PC-3 (cell line): ENCODE results near the gene KCTD11. TPM values are rescaled to one million over a fixed set of nuclear protein-coding genes. Genes with fewer than 3 reads are reported as not detected.

Source experiments
- ATAC-seq: fragments of 200-7000 bp; cut with Tn5 transposase; 2 replicates; pipeline ENCODE4 v1.9.1; 2020; ENCODE audit warnings: mild to moderate bottlenecking, moderate library complexity
- BruUV-seq: library from RNA; stranded (reverse); fragments of 400-500 nt; replicated peaks from 2 replicates; lab custom pipeline; 2021; lab: Mats Ljungman, UMichigan
- CTCF ChIA-PET: fragments of 300-600 bp; sonication (Branson Sonifier 250); formaldehyde crosslinking; loops from one replicate; lab custom pipeline; 2022; ENCODE audit warnings: antibody characterized with exemption; lab: Charles Lee
- POLR2A ChIA-PET: fragments of 300-600 bp; sonication (Branson Sonifier 250); formaldehyde crosslinking; loops from one replicate; lab custom pipeline; 2022; ENCODE audit warnings: antibody characterized with exemption; ENCODE audit not compliant: unreplicated experiment; lab: Charles Lee
- DNase-seq: peaks from one replicate; pipeline ENCODE4 v3.0.0-alpha.2; 2015
- H2AFZ ChIP-seq: fragments of 300-600 bp; sonication (generic); 2 replicates; pipeline ENCODE4 v1.6.0; 2016; ENCODE audit warnings: antibody characterized with exemption, low read length
- H3F3A ChIP-seq: fragments of 300-600 bp; sonication (generic); one replicate; pipeline ENCODE4 v1.6.0; 2017; ENCODE audit warnings: antibody characterized with exemption, low read length, control low read depth, mild to moderate bottlenecking; ENCODE audit not compliant: unreplicated experiment
- H3K27ac ChIP-seq: fragments of 300-600 bp; sonication (generic); 2 replicates; pipeline ENCODE4 v1.5.1; 2016; ENCODE audit warnings: mild to moderate bottlenecking, low read length
- H3K27me3 ChIP-seq: fragments of 300-600 bp; sonication (generic); 2 replicates; pipeline ENCODE4 v1.6.1; 2016; ENCODE audit warnings: low read length, mixed read lengths
- H3K36me3 ChIP-seq: fragments of 300-600 bp; sonication (generic); 2 replicates; pipeline ENCODE4 v1.6.1; 2016; ENCODE audit warnings: low read depth, mixed run types, low read length, mixed read lengths
- H3K4me1 ChIP-seq: fragments of 300-600 bp; sonication (generic); 2 replicates; pipeline ENCODE4 v1.5.1; 2016; ENCODE audit warnings: low read length; ENCODE audit not compliant: insufficient read depth
- H3K4me2 ChIP-seq: fragments of 300-600 bp; sonication (generic); 2 replicates; pipeline ENCODE4 v1.6.0; 2016; ENCODE audit warnings: low read length
- H3K4me3 ChIP-seq: fragments of 300-600 bp; sonication (generic); 2 replicates; pipeline ENCODE4 v1.5.1; 2016; ENCODE audit warnings: mild to moderate bottlenecking, low read length, mixed read lengths
- H3K79me2 ChIP-seq: fragments of 300-600 bp; sonication (generic); 2 replicates; pipeline ENCODE4 v1.6.1; 2017; ENCODE audit warnings: low read length, mixed read lengths
- H3K9ac ChIP-seq: fragments of 300-600 bp; sonication (generic); 2 replicates; pipeline ENCODE4 v1.6.0; 2016; ENCODE audit warnings: mild to moderate bottlenecking, low read length
- H3K9me2 ChIP-seq: fragments of 300-600 bp; sonication (generic); replicated peaks from 2 replicates; pipeline ENCODE4 v1.6.1; 2016; ENCODE audit warnings: mixed run types, low read length, mixed read lengths
- H3K9me3 ChIP-seq: fragments of 300-600 bp; sonication (generic); 2 replicates; pipeline ENCODE4 v1.6.1; 2016; ENCODE audit warnings: low read length, mixed read lengths
- H4K20me1 ChIP-seq: fragments of 300-600 bp; sonication (generic); 2 replicates; pipeline ENCODE4 v1.6.1; 2016; ENCODE audit warnings: low read length, mixed read lengths
- CTCF ChIP-seq: fragments of 300-600 bp; sonication (generic); conservative IDR thresholded peaks from 2 replicates; pipeline ENCODE4 v1.5.1; 2017; ENCODE audit warnings: antibody characterized with exemption, low read depth, mild to moderate bottlenecking, low read length
- EZH2 ChIP-seq: fragments of 300-600 bp; sonication (generic); IDR thresholded peaks from one replicate; pipeline ENCODE4 v1.6.1; 2017; ENCODE audit warnings: antibody characterized with exemption, mild to moderate bottlenecking, low read length; ENCODE audit not compliant: unreplicated experiment
- EZH2phosphoT487 ChIP-seq: fragments of 300-600 bp; sonication (generic); IDR thresholded peaks from 2 replicates; pipeline ENCODE4 v1.6.1; 2018; ENCODE audit warnings: mild to moderate bottlenecking, antibody characterized with exemption, low read length, borderline replicate concordance
- intact Hi-C: fragments of 100-400 bp; cut with micrococcal nuclease; formaldehyde crosslinking; loops from 2 replicates; pipeline ENCODE4 v1.9.0; 2023
- total RNA-seq: library from RNA; depleted of rRNA; stranded (reverse); fragments of >200 nt; gene quantifications from 2 replicates; pipeline ENCODE4 v1.2.3, GENCODE V29; 2014

The KCTD11 gene
- total RNA-seq, 1 experiment from 2014 or later = 7.0 TPM

GRCh38 chr17:7356756-7357155 lies 4.8 kb downstream of the KCTD11 start:
- peaks cover 24% of the 10 kb centered on the region; the same call in 1 of the 2 replicates for H3K4me1 ChIP-seq
- POLR2A ChIA-PET = no interaction called here
- no peak for DNase-seq
- intact Hi-C loops = no loop called here
- H3K27me3 ChIP-seq = no peaks in the 10 kb centered on the region
- no peaks in the 10 kb centered on the region for H3K36me3 ChIP-seq
- TF ChIP-seq EZH2 (no peak), CTCF (no peak), EZH2phosphoT487 (no peak)
- H3K9ac ChIP-seq = no peak overlapping the region
- no peak overlapping the region for H3K4me2 ChIP-seq
- ATAC-seq = no peak
- no peaks in the 10 kb centered on the region for H3K9me3 ChIP-seq
- H3K27ac ChIP-seq = no peak overlapping the region
- BruUV-seq = no TSS peak
- no peak overlapping the region for H2AFZ ChIP-seq
- peaks cover 26% of the 10 kb centered on the region for H3K79me2 ChIP-seq
- no peak overlapping the region for H3K4me3 ChIP-seq
- H3F3A ChIP-seq = peaks cover 3% of the 10 kb centered on the region
- CTCF ChIA-PET = no interaction called here
- H4K20me1 ChIP-seq = no peaks in the 10 kb centered on the region
- H3K9me2 ChIP-seq = no peaks in the 10 kb centered on the region

- peaks cover 24% of the 10 kb centered on the region; the same call in 1 of the 2 replicates for H3K4me1 ChIP-seq
- no peaks in the 10 kb centered on the region for H3K27me3 ChIP-seq
- peaks cover 3% of the 10 kb centered on the region for H3F3A ChIP-seq
- H3K4me2 ChIP-seq = no peak overlapping the region
- H3K9ac ChIP-seq = no peak overlapping the region
- no TSS peak for BruUV-seq
- CTCF ChIA-PET = no interaction called here
- no peak overlapping the region for H3K4me3 ChIP-seq
- no peak overlapping the region for H3K27ac ChIP-seq
- H3K9me3 ChIP-seq = no peaks in the 10 kb centered on the region
- no peak for DNase-seq
- no peak for ATAC-seq
- H2AFZ ChIP-seq = no peak overlapping the region
- no peaks in the 10 kb centered on the region for H4K20me1 ChIP-seq
- POLR2A ChIA-PET = no interaction called here
- peaks cover 22% of the 10 kb centered on the region for H3K79me2 ChIP-seq
- intact Hi-C loops = no loop called here
- no peaks in the 10 kb centered on the region for H3K9me2 ChIP-seq
- TF ChIP-seq EZH2 (no peak), CTCF (no peak), EZH2phosphoT487 (no peak)
- no peaks in the 10 kb centered on the region for H3K36me3 ChIP-seq
These were observed 5.4 kb downstream of the KCTD11 start for GRCh38 chr17:7357381-7357780.

- no peak overlapping the region for H2AFZ ChIP-seq
- no TSS peak for BruUV-seq
- no peaks in the 10 kb centered on the region for H3K36me3 ChIP-seq
- DNase-seq = no peak
- no peak for TF ChIP-seq CTCF
- TF ChIP-seq EZH2phosphoT487 = no peak
- TF ChIP-seq EZH2 = no peak
- no peaks in the 10 kb centered on the region for H3K27me3 ChIP-seq
- no peaks in the 10 kb centered on the region for H3K4me1 ChIP-seq
- H3K9ac ChIP-seq = no peak overlapping the region
- H3K27ac ChIP-seq = no peak overlapping the region
- no peaks in the 10 kb centered on the region for H3K79me2 ChIP-seq
- H3K9me3 ChIP-seq = no peaks in the 10 kb centered on the region
- POLR2A ChIA-PET = no interaction called here
- no peaks in the 10 kb centered on the region for H4K20me1 ChIP-seq
- ATAC-seq = no peak
- no peak overlapping the region for H3K4me2 ChIP-seq
- H3K9me2 ChIP-seq = no peaks in the 10 kb centered on the region
- intact Hi-C loops = no loop called here
- CTCF ChIA-PET = no interaction called here
- no peaks in the 10 kb centered on the region for H3F3A ChIP-seq
- no peak overlapping the region for H3K4me3 ChIP-seq
These were observed 9.9 kb downstream of the KCTD11 start for GRCh38 chr17:7361906-7362305.
